Mesodermal cell (in vitro differentiated cells): ENCODE measurements around the gene IRF7.

ENCODE experiments used
- H3K27ac ChIP-seq: 2 replicates; pipeline ENCODE4 v1.7.0; 2013; ENCODE audit warnings: mild to moderate bottlenecking, low read depth, low read length, moderate library complexity; ENCODE audit not compliant: severe bottlenecking
- H3K36me3 ChIP-seq: 2 replicates; pipeline ENCODE4 v1.7.1; 2013; ENCODE audit warnings: mild to moderate bottlenecking, low read length, moderate library complexity; ENCODE audit not compliant: control insufficient read depth, insufficient read depth
- H3K4me1 ChIP-seq: one replicate; pipeline ENCODE4 v1.7.1; 2013; ENCODE audit warnings: mild to moderate bottlenecking, low read length; ENCODE audit not compliant: insufficient read depth, control insufficient read depth, poor library complexity, severe bottlenecking
- H3K4me3 ChIP-seq: 2 replicates; pipeline ENCODE4 v1.7.0; 2013; ENCODE audit warnings: low read length, control low read depth, mild to moderate bottlenecking; ENCODE audit not compliant: insufficient read depth, poor library complexity, severe bottlenecking; ENCODE audit errors: extremely low read depth
- H3K9me3 ChIP-seq: 2 replicates; pipeline ENCODE4 v1.7.1; 2013; ENCODE audit warnings: mild to moderate bottlenecking, low read length, moderate library complexity; ENCODE audit not compliant: control insufficient read depth
- WGBS, 2 experiments: methylation state at CpG; one replicate each; pipeline ENCODE4 v1.1.5; 2013; ENCODE audit warnings: missing lambda C conversion rate in 2 of 2; ENCODE audit not compliant: insufficient coverage in 2 of 2; 5-methylcytosine and 5-hydroxymethylcytosine counted together

Gene IRF7

GRCh38 chr11:641806-642370, 26.1 kb upstream of the IRF7 start:
- Histone ChIP-seq H3K27ac (no peak overlapping the region), H3K4me1 (peaks cover 15% of the 10 kb centered on the region), H3K36me3 (peaks cover 23% of the 10 kb centered on the region), H3K4me3 (no peak overlapping the region), H3K9me3 (no peaks in the 10 kb centered on the region)
- WGBS, 2 experiments: 95% methylated on average over 14 to 18 of the region's 19 CpGs

- WGBS, 2 experiments: 34 to 47% methylated on average over 21 to 23 of the region's 69 CpGs
- no peak overlapping the region for H3K4me3 ChIP-seq
- H3K27ac ChIP-seq: no peak overlapping the region
- H3K9me3 ChIP-seq: no peaks in the 10 kb centered on the region
- H3K36me3 ChIP-seq: peaks cover 11% of the 10 kb centered on the region
- H3K4me1 ChIP-seq: peaks cover 15% of the 10 kb centered on the region
These were observed 24.4 kb upstream of the IRF7 start for GRCh38 chr11:640021-640706.

- H3K9me3 ChIP-seq: no peaks in the 10 kb centered on the region
- no peak overlapping the region for H3K4me3 ChIP-seq
- peaks cover 11% of the 10 kb centered on the region for H3K36me3 ChIP-seq
- peaks cover 15% of the 10 kb centered on the region for H3K4me1 ChIP-seq
- 8 to 10% methylated on average over 58 to 59 of the region's 80 CpGs for WGBS, 2 experiments
- no peak overlapping the region for H3K27ac ChIP-seq
These were observed 23.7 kb upstream of the IRF7 start for GRCh38 chr11:639332-639955.

GRCh38 chr11:638631-639331, 23.0 kb upstream of the IRF7 start:
- Histone ChIP-seq H3K36me3 (peaks cover 4% of the 10 kb centered on the region), H3K9me3 (no peaks in the 10 kb centered on the region), H3K4me1 (peaks cover 15% of the 10 kb centered on the region), H3K27ac (peak overlapping the region; percentile 45), H3K4me3 (no peak overlapping the region)
- WGBS, 2 experiments: 6 to 8% methylated on average over 18 to 24 of the region's 28 CpGs

- Histone ChIP-seq H3K4me3 (peak overlapping the region; percentile 11), H3K9me3 (no peaks in the 10 kb centered on the region), H3K36me3 (no peaks in the 10 kb centered on the region), H3K4me1 (peaks cover 15% of the 10 kb centered on the region), H3K27ac (no peak overlapping the region)
- WGBS, 2 experiments: 5 to 7% methylated on average over 45 to 52 of the region's 55 CpGs
These were observed 22.1 kb upstream of the IRF7 start for GRCh38 chr11:637593-638521.

- peaks cover 15% of the 10 kb centered on the region for H3K4me1 ChIP-seq
- H3K36me3 ChIP-seq: no peaks in the 10 kb centered on the region
- H3K4me3 ChIP-seq: peak overlapping the region; percentile 11
- no peak overlapping the region for H3K27ac ChIP-seq
- WGBS, 2 experiments: 2% methylated on average over 34 of the region's 34 CpGs
- no peaks in the 10 kb centered on the region for H3K9me3 ChIP-seq
These were observed 21.5 kb upstream of the IRF7 start for GRCh38 chr11:637333-637592.

GRCh38 chr11:636511-637332, 21.0 kb upstream of the IRF7 start, which contains the start of gene DRD4:
DRD4 (plus strand) TSS chr11:637269; CDS start chr11:637305, 36 bp downstream.
- no peak within 1 kb of the TSS for H3K27ac ChIP-seq
- H3K9me3 ChIP-seq: no peaks in the 10 kb centered on the region
- H3K36me3 ChIP-seq: no peaks in the 10 kb centered on the region
- H3K4me1 ChIP-seq: peaks cover 15% of the 10 kb centered on the region
- WGBS, 2 experiments: 26 to 28% methylated on average over 35 to 74 of the region's 100 CpGs
- peak within 1 kb of the TSS; percentile 11 for H3K4me3 ChIP-seq

- no peaks in the 10 kb centered on the region for H3K36me3 ChIP-seq
- peaks cover 15% of the 10 kb centered on the region for H3K4me1 ChIP-seq
- WGBS, 2 experiments: 71 to 72% methylated on average over 22 of the region's 22 CpGs
- H3K9me3 ChIP-seq: no peaks in the 10 kb centered on the region
- H3K27ac ChIP-seq: no peak overlapping the region
- H3K4me3 ChIP-seq: no peak overlapping the region
These were observed 20.3 kb upstream of the IRF7 start for GRCh38 chr11:635945-636510.

GRCh38 chr11:630871-631270, 15.1 kb upstream of the IRF7 start:
- Histone ChIP-seq H3K9me3 (no peaks in the 10 kb centered on the region), H3K36me3 (no peaks in the 10 kb centered on the region), H3K4me3 (no peak overlapping the region), H3K27ac (no peak overlapping the region), H3K4me1 (peaks cover 8% of the 10 kb centered on the region)
- 81 to 100% methylated on average over 1 to 4 of the region's 5 CpGs for WGBS, 2 experiments
